ENCODE measurements around the gene EXOC7. TPM values are rescaled to one million over a fixed set of nuclear protein-coding genes. Genes with fewer than 3 reads are reported as not detected.
"Not testable (repeated sequence)": the region's sequence is repeated elsewhere in the genome, so short reads cannot be mapped to it uniquely, and the experiment has no call there.

The EXOC7 gene
- total RNA-seq, 1 donor from 2014 or later = 102 TPM

- DNase-seq = peak; percentile 55
Observed at GRCh38 chr17:76075364-76076145, 28.0 kb downstream of the EXOC7 start.

GRCh38 chr17:76074390-76075363 is 28.9 kb downstream of the EXOC7 start, which contains the start of gene GALR2:
GALR2 (plus strand) TSS chr17:76074781; CDS start chr17:76074884, 103 bp downstream.
- no peak for DNase-seq

GRCh38 chr17:76072148-76072858 is 31.3 kb downstream of the EXOC7 start, which contains the start of gene SRP68:
SRP68 (minus strand) TSS chr17:76072517; CDS start chr17:76072491, 26 bp downstream.
- DNase-seq = peak; percentile 96

- no peak for DNase-seq
Observed at GRCh38 chr17:76071531-76072147, 31.9 kb downstream of the EXOC7 start.

GRCh38 chr17:76065775-76066174 is 37.8 kb downstream of the EXOC7 start:
- no peak for DNase-seq

- DNase-seq = no peak
Observed at GRCh38 chr17:76063875-76064546, 39.6 kb downstream of the EXOC7 start.

GRCh38 chr17:76058264-76058663 is 45.3 kb downstream of the EXOC7 start:
- not testable (repeated sequence) for DNase-seq

- DNase-seq = no peak
Observed at GRCh38 chr17:76056882-76057281, 46.7 kb downstream of the EXOC7 start.

GRCh38 chr17:76054112-76054476 is 49.5 kb downstream of the EXOC7 start:
- DNase-seq = no peak

- peak; percentile 73 for DNase-seq
Observed at GRCh38 chr17:76053246-76054111, 50.1 kb downstream of the EXOC7 start.

- no peak for DNase-seq
Observed at GRCh38 chr17:76051561-76051960, 52.0 kb downstream of the EXOC7 start.

- DNase-seq = no peak
Observed at GRCh38 chr17:76050538-76051467, 52.8 kb downstream of the EXOC7 start.

GRCh38 chr17:76049836-76050537 is 53.6 kb downstream of the EXOC7 start:
- DNase-seq = no peak

- DNase-seq = no peak
Observed at GRCh38 chr17:76049239-76049638, 54.3 kb downstream of the EXOC7 start.

GRCh38 chr17:76048711-76049110 is 54.9 kb downstream of the EXOC7 start:
- peak; percentile 37 for DNase-seq

GRCh38 chr17:76048025-76048605 is 55.5 kb downstream of the EXOC7 start:
- DNase-seq = no peak

GRCh38 chr17:76046064-76046463 is 57.5 kb downstream of the EXOC7 start:
- DNase-seq = no peak

GRCh38 chr17:76044475-76045007 is 59.0 kb downstream of the EXOC7 start:
- not testable (repeated sequence) for DNase-seq

All from dermis blood vessel endothelial cell (primary cell).